IMR-90 (cell line): ENCODE data around the gene TUBB2B. TPM values are rescaled to one million over a fixed set of nuclear protein-coding genes. Genes with fewer than 3 reads are reported as not detected.

ENCODE experiments used
- ATAC-seq: fragments of 200-7000 bp; cut with Tn5 transposase; 2 replicates; pipeline ENCODE4 v1.9.1; 2020; ENCODE audit warnings: low read depth, mild to moderate bottlenecking, moderate library complexity
- BruUV-seq: library from RNA; stranded (reverse); fragments of 400-500 nt; replicated peaks from 2 replicates; lab custom pipeline; 2021; lab: Mats Ljungman, UMichigan
- CTCF ChIA-PET: fragments of 300-600 bp; formaldehyde crosslinking; extraction: SDS; loops from one replicate; lab custom pipeline; 2021; ENCODE audit warnings: antibody characterized with exemption; lab: Yijun Ruan, JAX
- POLR2A ChIA-PET: fragments of 300-600 bp; sonication (Branson Sonifier 250); formaldehyde crosslinking; loops from one replicate; lab custom pipeline; 2022; ENCODE audit warnings: antibody characterized with exemption; ENCODE audit not compliant: unreplicated experiment; lab: Charles Lee
- DNase-seq: peaks from one replicate; pipeline ENCODE4 v3.0.0; 2013
- H2AFZ ChIP-seq: replicated peaks from 2 replicates; pipeline ENCODE3; 2013; ENCODE audit warnings: low read length, mild to moderate bottlenecking; ENCODE audit not compliant: poor library complexity
- H2AK5ac ChIP-seq: 2 replicates; pipeline ENCODE4 v1.6.1; 2013; ENCODE audit warnings: low read depth, low read length, inconsistent platforms
- H2AK9ac ChIP-seq: replicated peaks from 2 replicates; pipeline ENCODE3; 2013; ENCODE audit warnings: mild to moderate bottlenecking, low read depth, low read length, moderate library complexity; ENCODE audit not compliant: poor library complexity
- H2BK120ac ChIP-seq: 2 replicates; pipeline ENCODE4 v1.6.1; 2013; ENCODE audit warnings: low read depth, low read length, inconsistent platforms
- H2BK15ac ChIP-seq: 3 replicates; pipeline ENCODE4 v1.6.1; 2013; ENCODE audit warnings: low read depth, low read length, inconsistent platforms
- H2BK20ac ChIP-seq: 2 replicates; pipeline ENCODE4 v1.6.1; 2013; ENCODE audit warnings: low read depth, mild to moderate bottlenecking, inconsistent platforms, low read length, moderate library complexity
- H2BK5ac ChIP-seq: 2 replicates; pipeline ENCODE4 v1.6.1; 2013; ENCODE audit warnings: mild to moderate bottlenecking, low read depth, low read length, inconsistent platforms; ENCODE audit not compliant: poor library complexity, severe bottlenecking
- H3K14ac ChIP-seq: replicated peaks from 2 replicates; pipeline ENCODE4 v1.6.1; 2013; ENCODE audit warnings: low read depth, low read length, inconsistent platforms
- H3K18ac ChIP-seq: 2 replicates; pipeline ENCODE4 v1.6.1; 2013; ENCODE audit warnings: low read depth, low read length, control low read depth
- H3K23ac ChIP-seq: 2 replicates; pipeline ENCODE4 v1.6.1; 2013; ENCODE audit warnings: low read depth, low read length, inconsistent platforms
- H3K27ac ChIP-seq: 2 replicates; pipeline ENCODE4 v1.5.1; 2013; ENCODE audit warnings: mild to moderate bottlenecking, control low read depth, low read length; ENCODE audit not compliant: insufficient read depth
- H3K27me3 ChIP-seq: 2 replicates; pipeline ENCODE4 v1.6.1; 2013; ENCODE audit warnings: low read length; ENCODE audit not compliant: control insufficient read depth, insufficient read depth
- H3K36me3 ChIP-seq: 2 replicates; pipeline ENCODE4 v1.6.1; 2013; ENCODE audit warnings: low read length, mixed read lengths; ENCODE audit not compliant: control insufficient read depth, insufficient read depth
- H3K4ac ChIP-seq: 2 replicates; pipeline ENCODE4 v1.6.1; 2013; ENCODE audit warnings: low read depth, low read length, inconsistent platforms
- H3K4me1 ChIP-seq: 2 replicates; pipeline ENCODE4 v1.6.1; 2013; ENCODE audit warnings: low read length, mixed read lengths; ENCODE audit not compliant: control insufficient read depth, insufficient read depth
- H3K4me2 ChIP-seq: 2 replicates; pipeline ENCODE4 v1.6.1; 2013; ENCODE audit warnings: low read depth, mild to moderate bottlenecking, control low read depth, low read length, moderate library complexity
- H3K4me3 ChIP-seq: 2 replicates; pipeline ENCODE4 v1.5.1; 2013; ENCODE audit warnings: low read depth, mild to moderate bottlenecking, control low read depth, low read length, moderate library complexity; ENCODE audit not compliant: insufficient read depth
- H3K56ac ChIP-seq: 2 replicates; pipeline ENCODE4 v1.6.1; 2013; ENCODE audit warnings: low read length, inconsistent platforms; ENCODE audit not compliant: insufficient read depth; ENCODE audit errors: extremely low read depth
- H3K79me1 ChIP-seq, 2 experiments: 2 replicates each; pipeline ENCODE4 v1.6.1; 2013; ENCODE audit warnings: low read length in 2 of 2, inconsistent platforms in 1 of 2, low read depth in 1 of 2
- H3K9ac ChIP-seq: 2 replicates; pipeline ENCODE4 v1.6.1; 2013; ENCODE audit warnings: low read depth, low read length, control low read depth
- H3K9me1 ChIP-seq: 2 replicates; pipeline ENCODE4 v1.6.1; 2013; ENCODE audit warnings: low read length, inconsistent platforms; ENCODE audit not compliant: insufficient read depth
- H3K9me3 ChIP-seq: 2 replicates; pipeline ENCODE4 v1.6.1; 2013; ENCODE audit warnings: low read length; ENCODE audit not compliant: control insufficient read depth, insufficient read depth
- H4K20me1 ChIP-seq: 2 replicates; pipeline ENCODE4 v1.6.1; 2013; ENCODE audit warnings: low read length, inconsistent platforms; ENCODE audit not compliant: insufficient read depth
- H4K5ac ChIP-seq: 2 replicates; pipeline ENCODE4 v1.6.1; 2013; ENCODE audit warnings: mild to moderate bottlenecking, low read depth, low read length, control low read depth
- H4K8ac ChIP-seq, 2 experiments: 2 replicates each; pipeline ENCODE4 v1.6.1; 2013; ENCODE audit warnings: low read depth in 2 of 2, low read length in 2 of 2, control low read depth in 1 of 2, inconsistent platforms in 1 of 2
- H4K91ac ChIP-seq: 2 replicates; pipeline ENCODE4 v1.6.1; 2013; ENCODE audit warnings: low read depth, low read length, inconsistent platforms; ENCODE audit not compliant: insufficient read depth
- BHLHE40 ChIP-seq: fragments of 150-350 bp; IDR thresholded peaks from 2 replicates; pipeline ENCODE4 v1.6.1; 2016; ENCODE audit warnings: mild to moderate bottlenecking, low read depth, low read length
- CEBPB ChIP-seq: IDR thresholded peaks from 2 replicates; pipeline ENCODE4 v1.6.1; 2012; ENCODE audit warnings: low read depth, low read length, improper control_type of control experiment
- CHD1 ChIP-seq: IDR thresholded peaks from 2 replicates; pipeline ENCODE4 v1.6.1; 2012; ENCODE audit warnings: low read depth, low read length, improper control_type of control experiment
- ELK1 ChIP-seq: fragments of 150-350 bp; IDR thresholded peaks from 2 replicates; pipeline ENCODE4 v1.6.1; 2016; ENCODE audit warnings: low read depth, mild to moderate bottlenecking, low read length, moderate library complexity, borderline replicate concordance
- MAFK ChIP-seq: IDR thresholded peaks from 2 replicates; pipeline ENCODE4 v1.6.1; 2012; ENCODE audit warnings: low read depth, low read length, improper control_type of control experiment
- MAZ ChIP-seq: IDR thresholded peaks from 2 replicates; pipeline ENCODE4 v1.6.1; 2012; ENCODE audit warnings: low read depth, mild to moderate bottlenecking, low read length, improper control_type of control experiment, moderate library complexity, borderline replicate concordance
- MXI1 ChIP-seq: IDR thresholded peaks from 2 replicates; pipeline ENCODE4 v1.6.1; 2012; ENCODE audit warnings: low read depth, mild to moderate bottlenecking, low read length, moderate library complexity, borderline replicate concordance
- NFE2L2 ChIP-seq: fragments of 150-350 bp; IDR thresholded peaks from 2 replicates; pipeline ENCODE4 v1.6.1; 2016; ENCODE audit warnings: low read depth, mild to moderate bottlenecking, low read length
- POLR2A ChIP-seq: IDR thresholded peaks from 2 replicates; pipeline ENCODE4 v1.6.1; 2012; ENCODE audit warnings: mild to moderate bottlenecking, low read depth, low read length
- RAD21 ChIP-seq: IDR thresholded peaks from 2 replicates; pipeline ENCODE4 v1.6.1; 2012; ENCODE audit warnings: low read length, improper control_type of control experiment
- RFX5 ChIP-seq: IDR thresholded peaks from 2 replicates; pipeline ENCODE4 v1.8.0; 2012; ENCODE audit warnings: low read depth, mild to moderate bottlenecking, low read length, moderate library complexity
- SMC3 ChIP-seq: fragments of 150-350 bp; IDR thresholded peaks from 2 replicates; pipeline ENCODE4 v1.6.1; 2016; ENCODE audit warnings: low read depth, mild to moderate bottlenecking, antibody characterized with exemption, low read length, moderate library complexity
- WGBS, 2 experiments: methylation state at CpG; one replicate each; pipeline versions ENCODE4 v1.1.5 to v1.1.7; 2013; ENCODE audit warnings: missing lambda C conversion rate in 2 of 2; ENCODE audit not compliant: insufficient read length in 1 of 2; ENCODE audit errors: extremely low coverage in 2 of 2; 5-methylcytosine and 5-hydroxymethylcytosine counted together
- dilution Hi-C: fragments of 300-500 bp; cut with HindIII; formaldehyde crosslinking; loops from one replicate; pipeline ENCODE4 v1.14.3; 2018; ENCODE audit warnings: low sequenced_read_pairs; ENCODE audit not compliant: unreplicated experiment
- in situ Hi-C: fragments of 300-500 bp; cut with MboI; formaldehyde crosslinking; loops from 3 replicates; pipeline ENCODE4 v1.14.3; 2019; ENCODE audit warnings: low sequenced_read_pairs, inconsistent platforms, mixed read lengths
- intact Hi-C: fragments of 100-400 bp; cut with micrococcal nuclease; formaldehyde crosslinking; loops from 2 replicates; pipeline ENCODE4 v1.10.0; 2022
- polyA plus RNA-seq, 3 experiments: library from polyadenylated mRNA; depleted of rRNA; stranded (reverse); fragments of >200 nt; gene quantifications; 2 replicates each; pipeline ENCODE4 v1.2.3, GENCODE V29; 2012; ENCODE audit warnings: low replicate concordance in 1 of 3
- total RNA-seq: library from RNA; depleted of rRNA; stranded (reverse); fragments of >200 nt; gene quantifications from 2 replicates; pipeline ENCODE4 v1.2.3, GENCODE V29; 2012
- TF ChIP-seq, protein P1 (sequence below): fragments of 150-350 bp; IDR thresholded peaks from 2 replicates; pipeline ENCODE4 v1.6.1; 2017; ENCODE audit warnings: mild to moderate bottlenecking, antibody characterized with exemption, low read length, low read depth
- TF ChIP-seq, protein P2 (sequence below): conservative IDR thresholded peaks from 2 replicates; pipeline ENCODE4 v1.5.1; 2012; ENCODE audit warnings: mild to moderate bottlenecking, low read depth, low read length, improper control_type of control experiment

TUBB2B gene
- total and polyA plus RNA-seq, 2 of the 4 experiments (the other 2 are of a cell fraction), result 13.6 to 21.1 TPM

- peaks cover 0 to 2% of the 10 kb centered on the region in 2 experiments; a peak in 1 of 4 replicates for H3K79me1 ChIP-seq
- H2BK15ac ChIP-seq, result no peak overlapping the region
- no peak overlapping the region for H3K9ac ChIP-seq
- H3K4me3 ChIP-seq, result no peak overlapping the region
- no TSS peak for BruUV-seq
- H3K27ac ChIP-seq, result no peak overlapping the region
- H3K4me1 ChIP-seq, result peaks cover 5% of the 10 kb centered on the region
- POLR2A ChIA-PET, result no interaction called here
- dilution Hi-C loops, result no loop called here
- ATAC-seq, result no peak
- H4K8ac ChIP-seq, result no peak overlapping the region
- intact Hi-C loops, result loop anchor here (5.0 kb wide), 1 partner anchor 716 kb away; no protein-coding TSS in a partner anchor
- no peaks in the 10 kb centered on the region for H3K9me1 ChIP-seq
- H3K36me3 ChIP-seq, result peaks cover 14% of the 10 kb centered on the region
- no peak overlapping the region for H3K4me2 ChIP-seq
- no peak overlapping the region for H3K4ac ChIP-seq
- no peak overlapping the region for H3K14ac ChIP-seq
- no peak overlapping the region for H2AFZ ChIP-seq
- no peaks in the 10 kb centered on the region for H3K9me3 ChIP-seq
- peaks cover 12% of the 10 kb centered on the region; the same call in 1 of the 2 replicates for H4K20me1 ChIP-seq
- no peak overlapping the region for H2BK120ac ChIP-seq
- no peak overlapping the region for H2AK9ac ChIP-seq
- no peak overlapping the region for H2AK5ac ChIP-seq
- in situ Hi-C loops, result no loop called here
- H2BK5ac ChIP-seq, result no peak overlapping the region
- no peak overlapping the region for H4K91ac ChIP-seq
- H3K27me3 ChIP-seq, result no peaks in the 10 kb centered on the region
- H2BK20ac ChIP-seq, result no peak overlapping the region
- no peak overlapping the region for H3K18ac ChIP-seq
- no peak overlapping the region for H4K5ac ChIP-seq
- no peak for DNase-seq
- H3K56ac ChIP-seq, result no peak overlapping the region
- CTCF ChIA-PET, result interaction anchor here (0.9 kb wide), 1 partner anchor 15 kb away, joined by 3 read pairs; no protein-coding TSS in a partner anchor
- 87% methylated on average over 10 of the region's 20 CpGs; no CpG with 5 or more reads in 1 of the 2 experiments for WGBS, 2 experiments
- no peak overlapping the region for H3K23ac ChIP-seq
- TF ChIP-seq, protein P1, sequence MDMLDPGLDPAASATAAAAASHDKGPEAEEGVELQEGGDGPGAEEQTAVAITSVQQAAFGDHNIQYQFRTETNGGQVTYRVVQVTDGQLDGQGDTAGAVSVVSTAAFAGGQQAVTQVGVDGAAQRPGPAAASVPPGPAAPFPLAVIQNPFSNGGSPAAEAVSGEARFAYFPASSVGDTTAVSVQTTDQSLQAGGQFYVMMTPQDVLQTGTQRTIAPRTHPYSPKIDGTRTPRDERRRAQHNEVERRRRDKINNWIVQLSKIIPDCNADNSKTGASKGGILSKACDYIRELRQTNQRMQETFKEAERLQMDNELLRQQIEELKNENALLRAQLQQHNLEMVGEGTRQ, result no peak
- TF ChIP-seq RAD21, result no peak
- no peak for TF ChIP-seq ELK1
- TF ChIP-seq, protein P2, sequence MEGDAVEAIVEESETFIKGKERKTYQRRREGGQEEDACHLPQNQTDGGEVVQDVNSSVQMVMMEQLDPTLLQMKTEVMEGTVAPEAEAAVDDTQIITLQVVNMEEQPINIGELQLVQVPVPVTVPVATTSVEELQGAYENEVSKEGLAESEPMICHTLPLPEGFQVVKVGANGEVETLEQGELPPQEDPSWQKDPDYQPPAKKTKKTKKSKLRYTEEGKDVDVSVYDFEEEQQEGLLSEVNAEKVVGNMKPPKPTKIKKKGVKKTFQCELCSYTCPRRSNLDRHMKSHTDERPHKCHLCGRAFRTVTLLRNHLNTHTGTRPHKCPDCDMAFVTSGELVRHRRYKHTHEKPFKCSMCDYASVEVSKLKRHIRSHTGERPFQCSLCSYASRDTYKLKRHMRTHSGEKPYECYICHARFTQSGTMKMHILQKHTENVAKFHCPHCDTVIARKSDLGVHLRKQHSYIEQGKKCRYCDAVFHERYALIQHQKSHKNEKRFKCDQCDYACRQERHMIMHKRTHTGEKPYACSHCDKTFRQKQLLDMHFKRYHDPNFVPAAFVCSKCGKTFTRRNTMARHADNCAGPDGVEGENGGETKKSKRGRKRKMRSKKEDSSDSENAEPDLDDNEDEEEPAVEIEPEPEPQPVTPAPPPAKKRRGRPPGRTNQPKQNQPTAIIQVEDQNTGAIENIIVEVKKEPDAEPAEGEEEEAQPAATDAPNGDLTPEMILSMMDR, result no peak
- TF ChIP-seq MAZ, result no peak
- TF ChIP-seq MXI1, result no peak
- TF ChIP-seq BHLHE40, result no peak
- TF ChIP-seq RFX5, result no peak
- TF ChIP-seq CHD1, result no peak
- TF ChIP-seq POLR2A, result no peak
- no peak for TF ChIP-seq CEBPB
- no peak for TF ChIP-seq MAFK
- TF ChIP-seq SMC3, result no peak
- TF ChIP-seq NFE2L2, result no peak
Observed at GRCh38 chr6:3276174-3277167, 49.0 kb upstream of the TUBB2B start.
